GM21515 (cell line): Measurements from ENCODE around the gene ARID1A.

Experiments
- ATAC-seq: cut with Tn5 transposase; IDR thresholded peaks from one replicate; pipeline ENCODE4 v1.9.1; 2021; ENCODE audit not compliant: unreplicated experiment

ARID1A gene

DNA sequence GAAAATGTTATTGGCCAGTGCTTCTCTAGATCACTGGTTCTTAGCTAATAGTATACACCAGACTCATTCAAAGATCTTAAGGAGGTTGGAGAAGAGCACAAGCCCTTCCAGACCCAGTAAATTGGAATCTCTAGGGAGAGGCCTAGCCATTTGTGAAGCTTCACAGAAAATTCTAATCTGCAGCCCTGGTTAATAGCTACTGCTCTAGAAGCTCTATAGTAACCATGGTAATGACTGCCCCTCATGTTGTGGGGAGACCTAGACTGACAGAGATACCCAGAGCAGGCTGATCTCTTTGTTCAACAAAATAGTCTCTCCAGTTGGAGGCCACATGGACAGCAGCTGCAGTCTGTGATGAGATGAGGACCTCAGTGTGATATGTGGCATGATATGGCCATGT is 31.7 kb downstream of the ARID1A start:
- no peak for ATAC-seq

DNA sequence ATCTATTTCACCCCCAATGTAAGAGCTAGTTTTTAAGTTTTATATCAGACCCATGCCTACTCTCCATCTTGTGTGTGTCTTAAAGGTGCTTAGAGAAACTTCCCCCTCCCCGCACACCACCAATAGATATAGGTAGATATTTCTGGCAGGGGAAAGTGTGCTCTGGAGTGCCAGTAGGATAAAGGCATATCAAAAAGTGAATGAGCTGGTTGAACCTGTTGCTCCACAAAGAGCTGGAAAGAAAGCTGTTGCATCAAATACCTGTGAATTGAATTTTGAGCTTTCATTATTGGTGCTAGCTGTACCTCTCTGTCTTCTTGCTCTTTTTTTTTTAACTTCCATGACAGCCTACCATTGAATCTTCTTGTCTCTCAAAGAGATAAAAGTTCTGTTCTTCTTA is 32.8 kb downstream of the ARID1A start:
- ATAC-seq, result no peak

DNA sequence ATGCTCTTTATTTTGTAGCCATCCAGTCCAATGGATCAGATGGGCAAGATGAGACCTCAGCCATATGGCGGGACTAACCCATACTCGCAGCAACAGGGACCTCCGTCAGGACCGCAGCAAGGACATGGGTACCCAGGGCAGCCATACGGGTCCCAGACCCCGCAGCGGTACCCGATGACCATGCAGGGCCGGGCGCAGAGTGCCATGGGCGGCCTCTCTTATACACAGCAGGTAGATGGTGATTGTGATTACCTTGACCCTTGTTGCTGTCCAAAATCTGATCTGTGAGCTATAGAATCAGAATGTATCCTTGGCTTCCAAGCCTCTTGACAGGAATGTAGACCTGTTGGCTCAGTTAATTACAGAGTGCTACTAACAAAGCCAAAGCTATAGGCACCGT is 33.8 kb downstream of the ARID1A start:
- no peak for ATAC-seq

DNA sequence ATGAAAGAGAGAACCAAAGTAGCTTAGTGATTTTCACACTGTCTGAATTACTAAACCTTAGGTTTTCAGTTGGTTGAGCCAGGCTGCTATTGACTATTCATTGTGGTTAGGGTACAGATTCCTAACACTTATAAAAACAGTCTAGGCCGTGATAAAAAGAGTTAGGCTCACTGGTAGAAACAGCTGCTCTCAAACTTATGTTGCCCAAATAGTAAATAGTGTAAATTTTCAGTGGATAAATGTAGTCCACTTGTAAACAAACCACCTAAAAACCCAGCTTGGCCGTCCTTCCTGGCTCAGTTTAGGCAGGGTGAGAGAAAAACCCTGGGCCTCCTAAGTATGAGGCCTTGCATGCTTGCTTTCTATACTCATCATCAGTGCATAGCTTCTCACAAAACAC is 34.9 kb downstream of the ARID1A start:
- ATAC-seq, result no peak

DNA sequence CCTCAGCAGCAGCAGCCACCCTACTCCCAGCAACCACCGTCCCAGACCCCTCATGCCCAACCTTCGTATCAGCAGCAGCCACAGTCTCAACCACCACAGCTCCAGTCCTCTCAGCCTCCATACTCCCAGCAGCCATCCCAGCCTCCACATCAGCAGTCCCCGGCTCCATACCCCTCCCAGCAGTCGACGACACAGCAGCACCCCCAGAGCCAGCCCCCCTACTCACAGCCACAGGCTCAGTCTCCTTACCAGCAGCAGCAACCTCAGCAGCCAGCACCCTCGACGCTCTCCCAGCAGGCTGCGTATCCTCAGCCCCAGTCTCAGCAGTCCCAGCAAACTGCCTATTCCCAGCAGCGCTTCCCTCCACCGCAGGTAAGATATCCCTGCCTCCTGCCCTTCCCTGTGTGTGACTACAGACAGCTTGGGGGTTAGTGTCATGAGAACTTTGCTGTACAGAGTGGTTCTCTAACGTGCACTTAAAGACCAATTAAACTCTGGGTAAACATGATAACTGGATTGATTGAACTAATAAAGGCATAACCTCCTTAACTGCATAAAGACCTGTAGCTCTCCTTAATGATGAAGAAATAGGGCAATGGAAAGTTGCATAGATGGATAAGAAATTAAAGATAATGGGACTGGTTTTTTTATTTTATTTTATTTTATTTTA is 35.6 kb downstream of the ARID1A start:
- no peak for ATAC-seq

DNA sequence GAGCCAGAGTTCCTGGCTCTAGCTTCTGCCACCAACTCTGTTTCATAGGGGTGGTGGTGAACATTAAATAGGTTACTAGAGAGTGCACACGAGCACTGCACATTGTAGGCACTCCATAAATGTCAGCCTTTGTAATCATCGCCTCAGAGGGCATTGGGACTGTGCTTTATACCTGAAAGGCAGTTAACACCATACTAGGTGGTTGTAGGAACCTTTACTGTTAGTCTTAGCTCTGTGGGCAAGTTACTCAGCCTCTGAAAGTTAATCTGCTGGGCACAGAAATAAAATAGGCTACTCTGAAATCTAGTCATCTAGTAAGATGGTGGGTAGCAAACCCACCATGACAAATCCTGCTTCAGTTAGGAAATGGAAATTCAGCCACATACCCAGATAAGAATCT is 37.6 kb downstream of the ARID1A start:
- no peak for ATAC-seq

DNA sequence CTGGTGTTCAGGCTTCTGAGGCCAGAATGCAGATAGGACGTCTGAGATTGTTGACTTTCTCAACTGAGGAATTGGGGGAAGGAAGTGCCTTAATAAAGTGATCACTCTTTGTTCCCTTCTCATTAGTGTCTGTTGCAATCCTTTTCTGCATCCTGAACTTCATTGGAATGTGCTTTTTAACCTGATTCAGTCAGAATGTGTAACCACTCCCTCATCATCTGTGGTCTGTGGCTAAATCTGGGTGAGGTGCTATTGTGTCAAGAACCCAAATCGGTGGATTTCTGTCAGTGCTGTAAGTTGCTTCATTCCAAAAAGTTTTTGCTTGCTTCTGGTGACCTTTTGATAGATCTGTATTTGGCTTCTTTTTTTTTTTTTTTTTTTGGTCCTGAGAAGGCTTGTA is 38.2 kb downstream of the ARID1A start:
- no peak for ATAC-seq

DNA sequence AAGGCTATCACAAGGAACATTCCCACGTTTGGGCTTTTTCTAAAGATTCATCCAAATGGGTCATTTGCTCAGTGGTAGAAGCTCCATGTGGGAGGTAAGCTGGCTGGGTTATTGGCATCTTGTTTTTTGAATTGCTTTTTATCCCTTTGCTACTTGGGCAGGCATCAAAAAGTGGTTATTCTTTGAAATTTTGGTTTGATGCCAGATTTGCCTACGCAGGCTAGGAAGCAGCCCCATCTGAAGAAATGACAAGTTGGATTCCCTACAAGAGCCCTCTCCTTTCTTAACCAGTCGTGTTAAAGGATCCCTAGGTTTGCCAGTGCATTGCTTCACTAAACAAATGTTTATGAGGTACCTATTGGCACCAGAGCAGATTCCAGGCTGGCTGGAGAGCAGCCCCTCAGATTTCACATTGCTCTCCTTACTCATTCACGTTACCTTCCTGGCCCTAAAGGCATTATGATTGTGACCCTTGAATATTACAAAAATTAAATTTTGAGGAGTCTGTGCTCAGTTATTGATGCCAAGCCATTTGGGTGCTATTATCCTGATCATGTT is 38.8 kb downstream of the ARID1A start:
- no peak for ATAC-seq

DNA sequence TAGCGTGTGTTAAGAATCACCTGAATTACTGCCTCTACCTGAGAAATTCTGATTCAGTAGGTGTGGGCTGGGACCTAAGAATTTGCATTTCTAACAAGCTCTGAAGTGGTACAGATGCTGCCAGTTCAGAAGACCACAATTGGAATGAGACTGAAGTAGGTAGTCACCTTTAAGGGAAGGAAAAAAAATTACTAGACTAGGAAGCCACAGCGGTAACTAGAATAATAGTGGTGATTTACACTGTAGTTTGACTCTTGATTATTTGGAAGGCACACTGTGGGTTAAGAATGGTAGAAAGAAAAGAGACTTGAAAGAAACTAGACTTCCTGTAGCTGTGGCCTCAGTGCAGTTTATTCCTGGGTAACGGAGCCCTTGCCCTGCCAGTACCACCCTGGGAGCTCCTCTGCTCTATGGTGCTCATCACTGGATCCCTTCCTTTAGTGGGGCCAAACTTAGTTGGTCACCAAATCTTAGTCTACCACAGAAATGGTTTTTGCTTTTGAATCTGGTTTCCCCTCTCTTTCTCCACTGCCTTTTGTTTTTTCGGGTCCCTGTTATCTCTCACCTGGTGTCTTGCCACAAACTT is 43.6 kb downstream of the ARID1A start:
- no peak for ATAC-seq

DNA sequence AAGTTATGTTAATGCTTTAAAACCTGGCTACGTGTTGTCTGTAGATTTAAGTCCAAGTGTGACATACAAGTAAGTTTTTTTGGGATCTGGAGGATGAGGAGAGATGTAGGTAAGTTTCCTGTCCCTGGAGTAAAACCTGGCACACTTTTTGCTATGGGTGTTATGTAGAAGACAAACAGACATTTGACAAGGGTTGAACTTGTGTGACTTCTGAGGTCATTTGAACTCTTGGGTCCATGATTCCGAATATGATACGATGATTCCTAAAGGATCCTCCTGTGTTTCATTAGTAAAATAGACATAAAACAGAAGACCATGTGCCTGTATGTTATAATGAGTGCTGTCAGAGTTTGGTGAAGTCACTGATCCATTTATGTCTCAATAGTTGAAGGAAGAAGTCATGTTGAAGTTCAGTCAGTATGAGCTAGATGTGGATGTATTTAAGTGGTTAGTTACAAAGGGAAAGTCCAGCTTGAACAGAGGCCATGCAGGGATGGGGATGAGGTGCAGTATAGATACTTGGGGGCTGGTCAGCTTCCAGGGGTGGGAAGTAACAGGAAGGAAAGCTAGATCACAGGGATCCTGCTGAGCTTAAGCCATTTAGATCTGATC is 44.3 kb downstream of the ARID1A start:
- no peak for ATAC-seq

DNA sequence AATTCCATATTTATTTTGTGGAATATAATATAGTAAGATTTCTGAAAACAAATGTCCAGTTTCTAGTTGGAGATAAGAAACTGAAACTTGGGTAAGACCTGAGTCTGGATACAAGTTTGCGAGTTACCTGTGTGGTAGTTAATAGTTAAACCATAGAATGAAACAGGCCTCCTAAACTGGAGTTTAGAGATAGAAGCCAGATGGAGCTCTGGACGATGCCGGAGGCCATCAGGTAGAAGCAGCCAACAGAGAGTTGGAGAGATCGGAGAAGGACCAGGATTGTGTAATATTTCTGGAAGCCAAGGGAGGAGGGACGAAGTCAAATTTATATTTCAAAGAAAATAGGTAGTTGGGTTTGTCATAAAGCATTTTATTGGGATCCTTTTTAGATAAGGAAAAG is 45.1 kb downstream of the ARID1A start:
- ATAC-seq, result no peak

DNA sequence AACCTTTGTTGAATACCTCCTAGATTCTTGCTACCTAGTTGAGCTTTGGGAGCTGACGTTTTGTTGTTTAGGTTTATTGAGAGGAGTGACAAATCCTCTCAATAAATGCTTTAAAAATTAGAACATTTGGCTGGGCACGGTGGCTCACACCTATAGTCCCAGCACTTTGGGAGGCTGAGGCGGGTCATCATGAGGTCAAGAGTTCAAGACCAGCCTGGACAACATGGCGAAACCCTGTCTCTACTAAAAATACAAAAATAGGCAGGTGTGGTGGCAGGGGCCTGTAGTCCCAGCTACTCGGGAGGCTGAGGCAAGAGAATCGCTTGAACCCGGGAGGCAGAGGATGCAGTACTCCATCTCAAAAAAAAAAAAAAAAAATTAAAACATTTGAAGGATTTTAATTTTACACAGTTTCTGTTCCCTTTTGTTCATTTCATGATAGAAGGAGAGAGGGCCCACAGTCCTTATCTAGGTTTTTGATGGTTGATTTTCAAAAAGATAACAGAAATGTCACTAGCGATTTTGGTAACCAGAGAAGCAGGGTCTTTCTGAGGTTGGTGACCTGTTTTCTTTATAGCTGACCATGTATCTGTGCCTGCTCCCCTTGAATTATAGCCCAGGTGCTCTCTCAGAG is 47.7 kb downstream of the ARID1A start:
- no peak for ATAC-seq

DNA sequence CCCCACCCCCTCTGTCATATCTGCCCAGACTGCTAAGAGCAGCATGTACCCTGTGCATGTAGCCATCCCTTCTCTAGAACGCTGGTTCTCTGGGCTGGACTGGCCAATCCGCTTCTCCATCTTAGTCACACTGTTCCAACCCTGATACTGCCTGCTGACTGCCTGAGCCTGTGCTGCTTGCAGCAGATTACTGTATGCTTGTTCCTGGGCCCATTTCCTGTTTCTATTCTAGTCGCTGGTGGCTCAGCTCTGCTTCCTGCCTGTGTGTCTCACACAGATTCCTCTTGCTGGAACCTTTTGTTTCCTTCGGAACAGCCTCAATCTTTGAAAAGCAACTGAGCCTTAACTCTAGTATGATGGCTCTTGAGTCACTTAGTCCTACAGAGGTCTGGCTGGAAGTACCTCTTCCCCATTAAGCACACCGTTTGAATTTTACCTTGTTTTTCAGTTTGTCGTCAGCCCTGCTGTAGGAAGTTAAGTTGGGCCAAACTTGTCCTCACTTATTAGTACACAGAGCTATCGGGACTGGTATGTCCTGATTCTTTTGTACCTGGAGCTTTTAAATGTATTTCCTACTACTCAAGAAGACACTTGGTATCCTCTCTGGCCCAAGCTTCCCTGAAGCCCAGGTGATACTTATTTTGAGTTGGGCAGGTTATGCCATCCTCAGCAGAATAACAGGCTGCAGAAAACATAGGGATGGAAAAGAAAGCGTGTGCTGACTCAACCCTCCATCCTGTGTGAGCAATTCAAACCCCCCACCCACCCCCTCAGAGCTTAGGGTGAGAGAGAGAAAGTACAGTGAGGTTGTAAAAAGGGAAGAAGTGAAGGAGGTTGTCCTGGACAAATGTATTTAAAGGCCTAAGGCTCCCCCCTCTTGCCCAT is 48.5 kb downstream of the ARID1A start:
- ATAC-seq, result peak; percentile 94

DNA sequence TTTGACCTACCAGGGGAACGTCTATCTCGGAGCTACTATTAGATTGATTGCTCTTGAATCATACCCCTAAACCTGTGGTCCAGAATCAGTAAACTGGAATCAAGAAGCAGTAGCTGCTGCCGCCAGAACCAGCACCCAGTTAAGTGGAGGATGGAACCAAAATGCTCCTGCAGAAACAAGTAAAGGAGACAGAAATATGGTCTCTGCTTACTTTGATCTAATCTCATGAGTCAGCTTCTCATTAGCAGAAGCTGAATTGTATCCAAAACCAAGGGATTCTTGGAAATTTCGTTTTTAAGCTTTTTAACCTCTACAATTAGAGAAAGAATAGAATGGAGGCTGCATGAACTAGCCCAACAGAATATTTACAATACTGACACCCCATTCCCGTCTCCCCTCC is 49.4 kb downstream of the ARID1A start:
- ATAC-seq, result no peak

DNA sequence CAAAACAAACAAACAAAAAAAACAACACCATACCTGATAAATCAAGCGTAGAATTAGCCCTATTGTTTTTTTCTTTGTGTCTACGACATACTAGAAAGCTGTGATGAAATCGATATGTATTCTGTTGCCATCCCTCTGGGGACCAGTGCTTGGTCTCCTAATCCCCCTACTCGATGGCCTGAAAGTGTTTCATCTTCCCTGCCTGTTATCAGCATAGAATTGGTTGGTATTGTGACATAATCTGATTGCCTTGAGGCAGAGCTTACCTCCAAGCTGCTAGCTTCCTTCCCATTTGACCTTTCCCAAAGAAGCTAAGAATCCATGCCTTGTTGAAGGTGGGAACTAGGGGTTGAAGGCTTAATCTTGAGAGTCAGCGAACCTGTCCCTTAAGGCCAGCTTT is 51.2 kb downstream of the ARID1A start:
- ATAC-seq, result no peak

DNA sequence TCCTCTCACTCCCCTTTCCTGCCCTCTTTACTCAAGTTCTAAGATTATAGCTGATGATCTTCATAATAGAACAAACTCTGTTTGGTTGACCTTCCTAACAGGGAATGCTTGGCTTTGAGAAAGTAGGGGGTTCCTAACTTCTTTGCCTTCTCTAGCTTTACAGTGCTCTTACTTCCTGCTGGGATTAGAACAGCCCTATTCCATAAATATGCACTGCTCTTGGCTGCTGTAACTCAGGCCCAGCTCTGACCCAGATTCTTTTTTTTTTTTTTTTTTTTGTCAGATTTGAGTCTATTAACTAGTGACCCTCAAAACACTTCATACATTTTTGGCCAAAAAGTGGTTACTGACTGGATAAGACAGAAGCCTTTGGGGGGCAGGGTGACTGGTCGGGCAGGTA is 52.5 kb downstream of the ARID1A start:
- no peak for ATAC-seq

DNA sequence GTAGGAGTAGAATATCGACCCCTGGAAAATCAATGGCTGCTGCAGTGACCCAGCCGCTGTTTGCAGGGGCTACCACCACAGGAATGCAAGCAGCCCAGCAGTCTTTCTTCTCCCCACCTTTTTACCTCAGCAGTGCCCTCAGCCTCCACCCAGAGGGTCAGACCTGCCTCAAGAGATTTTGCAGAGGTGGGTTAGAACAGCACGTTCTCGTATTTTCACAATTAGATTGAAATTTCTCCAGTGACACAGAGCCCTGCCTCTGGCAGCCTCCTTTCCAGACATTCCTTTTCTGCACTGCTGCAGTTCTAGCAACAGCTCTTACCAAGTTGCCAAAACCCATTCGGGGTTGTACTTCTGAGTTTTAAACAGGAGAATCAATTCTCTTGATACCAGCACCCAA is 53.6 kb downstream of the ARID1A start:
- ATAC-seq, result no peak

DNA sequence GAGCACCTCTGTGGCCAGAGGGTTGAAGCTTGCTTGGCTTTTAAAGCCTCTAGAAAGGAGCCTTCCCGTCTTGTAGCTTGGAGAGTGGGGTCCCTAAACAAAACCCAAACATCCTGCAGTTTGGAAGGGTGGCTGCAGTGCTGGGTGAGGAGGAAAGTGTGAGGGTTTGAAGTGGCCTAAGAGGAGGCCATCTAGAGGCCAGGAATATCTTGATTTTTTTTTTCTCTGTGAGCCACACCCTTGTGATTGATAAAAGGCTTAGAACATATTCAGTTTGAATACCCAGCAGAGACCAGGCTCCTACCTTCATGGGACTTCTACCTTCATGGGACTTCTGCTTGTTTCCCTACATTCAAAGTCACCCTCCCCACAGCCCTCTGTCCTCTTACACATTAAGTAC is 54.6 kb downstream of the ARID1A start:
- ATAC-seq, result no peak

DNA sequence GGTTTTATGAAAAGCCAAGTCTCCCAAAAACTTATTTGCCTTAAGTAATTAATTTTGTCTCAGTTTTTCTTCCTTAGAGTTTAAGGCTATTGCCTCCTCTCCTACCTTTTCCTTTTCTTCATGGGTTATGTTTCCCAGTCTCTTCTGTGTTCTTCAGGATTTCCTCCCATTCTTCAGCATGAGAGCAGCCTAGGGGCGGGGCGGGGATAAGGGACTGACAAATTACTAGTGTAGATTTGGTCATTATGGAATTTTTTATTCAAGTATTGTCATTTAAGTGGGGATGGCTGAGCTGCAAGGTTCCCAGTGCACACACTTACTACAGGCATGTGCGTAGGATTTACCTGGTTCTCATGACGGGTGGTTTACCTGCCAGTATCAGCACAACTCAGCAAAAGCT is 56.7 kb downstream of the ARID1A start:
- ATAC-seq, result no peak

DNA sequence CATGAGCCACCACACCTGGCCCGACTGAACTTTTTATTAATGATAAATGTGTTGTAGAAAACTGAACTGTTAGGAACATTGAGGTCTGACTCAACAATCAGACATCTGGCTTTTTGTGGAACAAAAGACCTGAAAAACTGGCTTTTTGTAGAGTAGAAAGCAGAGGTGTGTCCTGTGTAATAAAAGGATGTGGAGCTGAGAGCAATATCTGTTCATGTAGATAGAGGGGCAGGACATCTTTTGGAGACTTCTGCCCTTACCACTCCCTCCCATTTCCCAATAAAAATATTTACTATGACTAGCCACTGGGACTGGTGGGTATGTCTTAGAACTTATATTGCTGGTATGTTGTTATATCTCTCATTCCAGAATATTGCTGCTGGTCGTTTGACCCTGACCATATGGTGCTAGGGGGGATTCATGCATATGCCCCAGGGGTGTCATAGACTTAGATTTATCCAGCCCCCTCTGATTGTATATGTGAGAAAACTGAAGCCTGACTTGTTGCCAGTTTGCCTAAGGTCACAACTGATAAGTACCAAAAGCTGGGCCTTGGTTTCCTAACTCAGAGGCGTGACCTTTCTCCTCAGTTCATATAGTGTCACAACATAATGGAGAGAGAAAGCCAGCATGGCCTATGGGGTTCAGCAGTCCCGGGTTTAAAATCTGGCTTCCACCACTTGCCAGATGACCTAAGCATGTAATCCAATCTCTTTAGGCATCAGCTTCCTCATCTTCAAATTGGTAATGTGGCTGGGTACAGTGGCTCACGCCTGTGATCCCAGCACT is 58.5 kb downstream of the ARID1A start:
- ATAC-seq, result no peak
